SK-N-SH treated with all-trans-retinoic acid at 6 μM for 48 hours (cell line): ENCODE results near the gene ADAMTS10.
"Not testable (repeated sequence)": the region's sequence is repeated elsewhere in the genome, so short reads cannot be mapped to it uniquely, and the experiment has no call there.

Experiments
- ATAC-seq: fragments of 200-7000 bp; cut with Tn5 transposase; 3 replicates; pipeline ENCODE4 v1.9.1; 2020; ENCODE audit warnings: mild to moderate bottlenecking, moderate library complexity
- ARNTL ChIP-seq: fragments of 450-650 bp; formaldehyde crosslinking; IDR thresholded peaks from 2 replicates; pipeline ENCODE4 v1.5.0; 2020; ENCODE audit warnings: low read depth, mild to moderate bottlenecking, moderate library complexity, borderline replicate concordance
- CREB5 ChIP-seq: fragments of 250-450 bp; sonication (Bioruptor Pico); IDR thresholded peaks from 2 replicates; pipeline ENCODE4 v1.5.1; 2020; ENCODE audit warnings: low read depth, mild to moderate bottlenecking, moderate library complexity
- CSDC2 ChIP-seq: fragments of 250-450 bp; sonication (Bioruptor Pico); IDR thresholded peaks from 2 replicates; pipeline ENCODE4 v1.5.0; 2020; ENCODE audit warnings: mild to moderate bottlenecking, moderate library complexity
- CSRNP3 ChIP-seq: fragments of 250-450 bp; sonication (Bioruptor Pico); IDR thresholded peaks from 2 replicates; pipeline ENCODE4 v1.5.1; 2021; ENCODE audit warnings: mild to moderate bottlenecking, moderate library complexity
- ESRRG ChIP-seq: fragments of 250-450 bp; sonication (Bioruptor Pico); IDR thresholded peaks from 2 replicates; pipeline ENCODE4 v1.6.1; 2021; ENCODE audit warnings: mild to moderate bottlenecking
- GLIS3 ChIP-seq: fragments of 250-450 bp; sonication (Bioruptor Pico); IDR thresholded peaks from 2 replicates; pipeline ENCODE4 v1.5.0; 2020; ENCODE audit warnings: mild to moderate bottlenecking, moderate library complexity
- ISL1 ChIP-seq: fragments of 250-450 bp; sonication (Bioruptor Pico); IDR thresholded peaks from 2 replicates; pipeline ENCODE4 v2.1.2; 2022; ENCODE audit warnings: mild to moderate bottlenecking, moderate library complexity
- OSR1 ChIP-seq: fragments of 250-450 bp; sonication (Bioruptor Pico); IDR thresholded peaks from 2 replicates; pipeline ENCODE4 v1.8.0; 2022; ENCODE audit warnings: moderate library complexity, mild to moderate bottlenecking, inconsistent platforms
- PATZ1 ChIP-seq: fragments of 250-450 bp; sonication (Bioruptor Pico); IDR thresholded peaks from 2 replicates; pipeline ENCODE4 v1.8.0; 2020; ENCODE audit warnings: mild to moderate bottlenecking, moderate library complexity, borderline replicate concordance
- POU6F1 ChIP-seq: fragments of 250-450 bp; sonication (Bioruptor Pico); IDR thresholded peaks from 2 replicates; pipeline ENCODE4 v1.8.0; 2021; ENCODE audit warnings: low read depth, mild to moderate bottlenecking, moderate library complexity, borderline replicate concordance
- PPARA ChIP-seq: fragments of 250-450 bp; sonication (Bioruptor Pico); IDR thresholded peaks from 2 replicates; pipeline ENCODE4 v1.5.0; 2020; ENCODE audit warnings: mild to moderate bottlenecking, borderline replicate concordance
- RARB ChIP-seq: fragments of 250-450 bp; sonication (Bioruptor Pico); IDR thresholded peaks from 2 replicates; pipeline ENCODE4 v1.8.0; 2021; ENCODE audit warnings: mild to moderate bottlenecking, moderate library complexity
- SNAI2 ChIP-seq: fragments of 250-450 bp; sonication (Bioruptor Pico); IDR thresholded peaks from 2 replicates; pipeline ENCODE4 v1.5.0; 2020; ENCODE audit warnings: mild to moderate bottlenecking, moderate library complexity
- TCF4 ChIP-seq: fragments of 250-450 bp; sonication (Bioruptor Pico); IDR thresholded peaks from 2 replicates; pipeline ENCODE4 v1.8.0; 2021; ENCODE audit warnings: mild to moderate bottlenecking, moderate library complexity, borderline replicate concordance
- TOX ChIP-seq: fragments of 250-450 bp; sonication (Bioruptor Pico); IDR thresholded peaks from 2 replicates; pipeline ENCODE4 v1.8.0; 2021; ENCODE audit warnings: mild to moderate bottlenecking, moderate library complexity, borderline replicate concordance
- TSHZ2 ChIP-seq: fragments of 250-450 bp; sonication (Bioruptor Pico); IDR thresholded peaks from 2 replicates; pipeline ENCODE4 v1.5.0; 2020; ENCODE audit warnings: mild to moderate bottlenecking, moderate library complexity
- ZFP3 ChIP-seq: fragments of 250-450 bp; sonication (Bioruptor Pico); IDR thresholded peaks from 2 replicates; pipeline ENCODE4 v1.5.0; 2020; ENCODE audit warnings: mild to moderate bottlenecking, moderate library complexity
- ZFP30 ChIP-seq: fragments of 450-650 bp; formaldehyde crosslinking; IDR thresholded peaks from 2 replicates; pipeline ENCODE4 v1.5.0; 2022; ENCODE audit warnings: mild to moderate bottlenecking, moderate library complexity
- ZNF565 ChIP-seq: fragments of 450-650 bp; formaldehyde crosslinking; conservative IDR thresholded peaks from 2 replicates; pipeline ENCODE4 v1.5.0; 2020; ENCODE audit warnings: low read depth, mild to moderate bottlenecking, moderate library complexity
- ZNF70 ChIP-seq: fragments of 450-650 bp; formaldehyde crosslinking; IDR thresholded peaks from 2 replicates; pipeline ENCODE4 v1.5.0; 2020; ENCODE audit warnings: mild to moderate bottlenecking, moderate library complexity
- ZNF8 ChIP-seq: fragments of 450-650 bp; formaldehyde crosslinking; IDR thresholded peaks from 2 replicates; pipeline ENCODE4 v1.5.0; 2020; ENCODE audit warnings: mild to moderate bottlenecking, moderate library complexity

ADAMTS10 gene

GRCh38 chr19:8617984-8618383 lies 7.5 kb upstream of the ADAMTS10 start:
- ATAC-seq: no peak
- no peak for TF ChIP-seq RARB
- no peak for TF ChIP-seq PATZ1 (CRISPR knock-in tag)
- no peak for TF ChIP-seq ZNF8 (CRISPR knock-in tag)
- TF ChIP-seq GLIS3 (CRISPR knock-in tag): no peak
- no peak for TF ChIP-seq ZNF565
- no peak for TF ChIP-seq ZFP3 (CRISPR knock-in tag)
- TF ChIP-seq TCF4: no peak
- no peak for TF ChIP-seq CSRNP3 (CRISPR knock-in tag)
- no peak for TF ChIP-seq TOX (CRISPR knock-in tag)
- no peak for TF ChIP-seq ESRRG (CRISPR knock-in tag)
- no peak for TF ChIP-seq SNAI2
- TF ChIP-seq CREB5: no peak
- no peak for TF ChIP-seq POU6F1 (CRISPR knock-in tag)
- no peak for TF ChIP-seq OSR1 (CRISPR knock-in tag)
- TF ChIP-seq ZFP30 (CRISPR knock-in tag): no peak
- no peak for TF ChIP-seq PPARA (CRISPR knock-in tag)

GRCh38 chr19:8617325-8617724 lies 6.8 kb upstream of the ADAMTS10 start:
- not testable (repeated sequence) for ATAC-seq

GRCh38 chr19:8616861-8617260 lies 6.3 kb upstream of the ADAMTS10 start:
- TF ChIP-seq ISL1 (CRISPR knock-in tag): no peak
- no peak for TF ChIP-seq TOX (CRISPR knock-in tag)
- no peak for TF ChIP-seq ZNF8 (CRISPR knock-in tag)
- ATAC-seq: no peak

GRCh38 chr19:8615813-8616596 lies 5.5 kb upstream of the ADAMTS10 start:
- no peak for TF ChIP-seq ARNTL (CRISPR knock-in tag)
- TF ChIP-seq POU6F1 (CRISPR knock-in tag): no peak
- no peak for TF ChIP-seq ZFP3 (CRISPR knock-in tag)
- no peak for TF ChIP-seq ZNF565
- TF ChIP-seq RARB: no peak
- no peak for TF ChIP-seq CSDC2
- TF ChIP-seq TCF4: no peak
- TF ChIP-seq TSHZ2 (CRISPR knock-in tag): no peak
- TF ChIP-seq ESRRG (CRISPR knock-in tag): no peak
- TF ChIP-seq ZNF70 (CRISPR knock-in tag): no peak
- no peak for TF ChIP-seq CREB5
- no peak for TF ChIP-seq OSR1 (CRISPR knock-in tag)
- no peak for TF ChIP-seq TOX (CRISPR knock-in tag)
- TF ChIP-seq PPARA (CRISPR knock-in tag): no peak
- ATAC-seq: peak; percentile 71
